MM.1S (cell line): Measurements from ENCODE around the gene SGSH.

Experiments
- DNase-seq: peaks from one replicate; pipeline ENCODE4 v3.0.0-alpha.2; 2015
- H2AFZ ChIP-seq: fragments of 300-600 bp; sonication (generic); 2 replicates; pipeline ENCODE4 v1.6.0; 2016; ENCODE audit warnings: antibody characterized with exemption, low read length
- H3F3A ChIP-seq: fragments of 300-600 bp; sonication (generic); 2 replicates; pipeline ENCODE4 v1.6.1; 2016; ENCODE audit warnings: mild to moderate bottlenecking, antibody characterized with exemption, low read length, moderate library complexity, mixed read lengths; ENCODE audit not compliant: insufficient read depth
- H3K27ac ChIP-seq: fragments of 300-600 bp; sonication (generic); 2 replicates; pipeline ENCODE4 v1.5.1; 2016; ENCODE audit warnings: mild to moderate bottlenecking, low read length
- H3K27me3 ChIP-seq: fragments of 300-600 bp; sonication (generic); replicated peaks from 2 replicates; pipeline ENCODE4 v1.6.0; 2016; ENCODE audit warnings: low read length; ENCODE audit not compliant: insufficient read depth
- H3K36me3 ChIP-seq: fragments of 300-600 bp; sonication (generic); replicated peaks from 2 replicates; pipeline ENCODE4 v1.6.1; 2016; ENCODE audit warnings: mild to moderate bottlenecking, low read length, mixed read lengths; ENCODE audit not compliant: insufficient read depth
- H3K4me1 ChIP-seq: fragments of 300-600 bp; sonication (generic); 2 replicates; pipeline ENCODE4 v1.6.1; 2016; ENCODE audit warnings: low read length, mixed read lengths
- H3K4me2 ChIP-seq: fragments of 300-600 bp; sonication (generic); 2 replicates; pipeline ENCODE4 v1.6.0; 2016; ENCODE audit warnings: low read depth, low read length
- H3K4me3 ChIP-seq: fragments of 300-600 bp; sonication (generic); 2 replicates; pipeline ENCODE4 v1.5.1; 2016; ENCODE audit warnings: low read length, mixed read lengths
- H3K79me2 ChIP-seq: fragments of 300-600 bp; sonication (generic); 2 replicates; pipeline ENCODE4 v1.6.1; 2016; ENCODE audit warnings: mixed run types, low read length, mixed read lengths
- H3K9ac ChIP-seq: fragments of 300-600 bp; sonication (generic); 2 replicates; pipeline ENCODE4 v1.6.1; 2016; ENCODE audit warnings: low read length, mixed read lengths
- H3K9me2 ChIP-seq: fragments of 300-600 bp; sonication (generic); replicated peaks from 2 replicates; pipeline ENCODE4 v1.6.1; 2016; ENCODE audit warnings: mild to moderate bottlenecking, low read length, mixed read lengths; ENCODE audit not compliant: insufficient read depth
- H3K9me3 ChIP-seq: fragments of 300-600 bp; sonication (generic); replicated peaks from 2 replicates; pipeline ENCODE4 v1.6.1; 2016; ENCODE audit warnings: mild to moderate bottlenecking, low read length, mixed read lengths; ENCODE audit not compliant: insufficient read depth
- H4K20me1 ChIP-seq: fragments of 300-600 bp; sonication (generic); 2 replicates; pipeline ENCODE4 v1.6.1; 2016; ENCODE audit warnings: mild to moderate bottlenecking, low read length, moderate library complexity, mixed read lengths; ENCODE audit not compliant: insufficient read depth
- EZH2 ChIP-seq: fragments of 300-600 bp; sonication (generic); optimal IDR thresholded peaks from 2 replicates; pipeline ENCODE3; 2017; ENCODE audit warnings: low read depth, mild to moderate bottlenecking, antibody characterized with exemption, low read length, mixed read lengths
- EZH2phosphoT487 ChIP-seq: fragments of 300-600 bp; sonication (generic); IDR thresholded peaks from 2 replicates; pipeline ENCODE4 v1.6.1; 2018; ENCODE audit warnings: antibody characterized with exemption, low read length
- TF ChIP-seq, protein P1 (sequence below): fragments of 300-600 bp; sonication (generic); IDR thresholded peaks from 2 replicates; pipeline ENCODE4 v1.5.1; 2016; ENCODE audit warnings: antibody characterized with exemption, low read length, mixed read lengths

SGSH gene

DNA sequence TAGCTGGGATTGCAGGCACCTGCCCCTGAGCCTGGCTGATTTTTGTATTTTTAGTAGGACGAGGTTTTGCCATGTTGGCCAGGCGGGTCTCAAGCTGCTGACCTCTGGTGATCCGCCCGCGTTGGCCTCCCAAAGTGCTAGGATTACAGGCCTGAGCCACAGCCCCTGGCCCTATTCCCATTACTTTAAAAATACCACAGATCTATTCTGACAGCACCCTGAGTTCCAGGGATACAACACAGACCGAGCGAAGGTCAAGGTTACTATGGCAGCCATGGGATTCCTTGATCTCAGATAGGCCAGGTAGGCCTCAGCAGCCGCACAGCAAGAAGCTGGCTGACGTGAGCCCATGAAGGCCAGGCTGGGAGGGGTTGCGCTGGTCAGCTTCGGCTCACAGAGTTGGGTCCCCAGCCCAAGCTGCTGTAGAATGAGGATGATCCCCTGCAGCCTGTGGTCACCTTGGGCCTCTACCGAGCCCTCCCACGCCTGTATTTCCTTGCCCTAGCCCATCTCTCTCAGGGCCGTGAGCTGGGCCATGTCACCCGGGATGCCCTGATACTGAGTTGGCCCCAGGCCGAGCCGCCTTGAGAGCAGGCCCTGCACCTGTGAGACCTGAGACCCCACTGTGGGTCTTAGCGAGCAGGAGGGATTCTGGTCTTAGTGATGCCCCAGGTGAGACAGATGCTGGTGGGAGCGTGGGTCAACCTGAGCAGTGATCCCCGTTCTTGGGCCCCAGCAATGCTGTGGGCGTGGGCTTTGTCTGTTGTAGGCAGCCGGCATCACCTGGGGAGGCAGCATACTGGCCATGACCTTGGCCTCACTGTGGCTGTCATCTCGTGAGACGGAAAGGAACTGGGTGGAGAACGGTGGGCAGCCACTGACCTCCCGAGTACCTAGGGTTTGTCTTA, 23.6 kb upstream of the SGSH start:
- Histone ChIP-seq H3K4me3 (no peak overlapping the region), H3K27me3 (no peaks in the 10 kb centered on the region), H3K79me2 (no peaks in the 10 kb centered on the region), H3K36me3 (no peaks in the 10 kb centered on the region), H3K4me1 (no peaks in the 10 kb centered on the region), H3K27ac (no peak overlapping the region), H3K9ac (no peak overlapping the region), H2AFZ (no peak overlapping the region), H3F3A (no peaks in the 10 kb centered on the region), H3K9me3 (no peaks in the 10 kb centered on the region), H3K9me2 (no peaks in the 10 kb centered on the region), H4K20me1 (no peaks in the 10 kb centered on the region), H3K4me2 (no peak overlapping the region)
- no peak for TF ChIP-seq EZH2phosphoT487
- DNase-seq, result no peak

DNA sequence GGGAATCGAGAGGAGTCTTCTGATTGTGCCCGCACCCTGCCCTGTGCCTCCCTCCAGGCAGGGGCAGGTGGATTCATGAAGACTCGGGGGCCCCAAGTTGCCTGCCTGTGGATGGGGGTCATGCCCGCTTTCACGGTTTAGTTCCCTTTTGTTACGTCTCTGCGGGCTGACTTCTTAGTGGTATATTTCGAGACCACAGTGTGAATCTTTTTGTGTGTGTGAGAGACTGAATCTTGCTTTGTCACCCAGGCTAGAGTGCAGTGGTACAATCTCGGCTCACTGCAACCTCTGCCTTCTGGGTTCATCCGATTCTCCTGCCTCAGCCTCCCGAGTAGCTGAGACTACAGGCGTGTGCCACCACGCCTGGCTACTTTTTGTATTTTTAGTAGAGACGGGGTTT, 22.4 kb upstream of the SGSH start:
- H3K9me3 ChIP-seq, result no peaks in the 10 kb centered on the region

DNA sequence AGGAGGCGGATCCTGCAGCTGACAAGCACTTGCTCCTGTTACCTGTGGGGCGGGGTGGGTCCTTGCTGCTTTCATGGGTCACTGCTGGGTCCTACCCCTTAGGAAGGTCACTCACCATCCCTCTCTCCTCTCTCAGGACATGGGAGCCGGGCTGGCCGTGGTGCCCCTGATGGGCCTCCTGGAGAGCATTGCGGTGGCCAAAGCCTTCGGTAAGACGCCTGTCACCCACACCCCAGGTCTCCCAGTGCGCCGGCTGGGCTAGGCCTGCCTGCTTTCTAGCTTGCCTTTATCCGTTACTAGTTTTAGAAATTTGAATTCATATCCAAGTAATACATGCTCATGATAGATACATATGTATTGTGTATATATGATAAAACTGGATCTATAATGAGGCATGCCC, 17.3 kb upstream of the SGSH start:
- H3K4me3 ChIP-seq, result no peak overlapping the region
- H2AFZ ChIP-seq, result no peak overlapping the region
- H3K4me1 ChIP-seq, result no peaks in the 10 kb centered on the region
- H3K4me2 ChIP-seq, result no peak overlapping the region
- no peaks in the 10 kb centered on the region for H3F3A ChIP-seq
- no peaks in the 10 kb centered on the region for H3K79me2 ChIP-seq
- no peak overlapping the region for H3K9ac ChIP-seq
- H3K27ac ChIP-seq, result no peak overlapping the region
- no peaks in the 10 kb centered on the region for H3K36me3 ChIP-seq
- H3K9me2 ChIP-seq, result no peaks in the 10 kb centered on the region
- H3K27me3 ChIP-seq, result no peaks in the 10 kb centered on the region
- TF ChIP-seq, protein P1, sequence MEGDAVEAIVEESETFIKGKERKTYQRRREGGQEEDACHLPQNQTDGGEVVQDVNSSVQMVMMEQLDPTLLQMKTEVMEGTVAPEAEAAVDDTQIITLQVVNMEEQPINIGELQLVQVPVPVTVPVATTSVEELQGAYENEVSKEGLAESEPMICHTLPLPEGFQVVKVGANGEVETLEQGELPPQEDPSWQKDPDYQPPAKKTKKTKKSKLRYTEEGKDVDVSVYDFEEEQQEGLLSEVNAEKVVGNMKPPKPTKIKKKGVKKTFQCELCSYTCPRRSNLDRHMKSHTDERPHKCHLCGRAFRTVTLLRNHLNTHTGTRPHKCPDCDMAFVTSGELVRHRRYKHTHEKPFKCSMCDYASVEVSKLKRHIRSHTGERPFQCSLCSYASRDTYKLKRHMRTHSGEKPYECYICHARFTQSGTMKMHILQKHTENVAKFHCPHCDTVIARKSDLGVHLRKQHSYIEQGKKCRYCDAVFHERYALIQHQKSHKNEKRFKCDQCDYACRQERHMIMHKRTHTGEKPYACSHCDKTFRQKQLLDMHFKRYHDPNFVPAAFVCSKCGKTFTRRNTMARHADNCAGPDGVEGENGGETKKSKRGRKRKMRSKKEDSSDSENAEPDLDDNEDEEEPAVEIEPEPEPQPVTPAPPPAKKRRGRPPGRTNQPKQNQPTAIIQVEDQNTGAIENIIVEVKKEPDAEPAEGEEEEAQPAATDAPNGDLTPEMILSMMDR, result no peak
- TF ChIP-seq EZH2phosphoT487, result no peak
- H3K9me3 ChIP-seq, result no peaks in the 10 kb centered on the region
- no peaks in the 10 kb centered on the region for H4K20me1 ChIP-seq
- no peak for DNase-seq

More for the DNA sequence above, 22.4 kb upstream of the SGSH start:
- Histone ChIP-seq H3K4me2 (no peak overlapping the region), H3K27ac (no peak overlapping the region), H4K20me1 (no peaks in the 10 kb centered on the region), H3K27me3 (no peaks in the 10 kb centered on the region), H3K9ac (no peak overlapping the region), H3K36me3 (no peaks in the 10 kb centered on the region), H3K4me3 (no peak overlapping the region), H2AFZ (no peak overlapping the region), H3K9me2 (no peaks in the 10 kb centered on the region), H3K4me1 (no peaks in the 10 kb centered on the region), H3F3A (no peaks in the 10 kb centered on the region), H3K79me2 (no peaks in the 10 kb centered on the region)
- no peak for DNase-seq
- TF ChIP-seq EZH2 (no peak), EZH2phosphoT487 (no peak)
- TF ChIP-seq, protein P1, result no peak

DNA sequence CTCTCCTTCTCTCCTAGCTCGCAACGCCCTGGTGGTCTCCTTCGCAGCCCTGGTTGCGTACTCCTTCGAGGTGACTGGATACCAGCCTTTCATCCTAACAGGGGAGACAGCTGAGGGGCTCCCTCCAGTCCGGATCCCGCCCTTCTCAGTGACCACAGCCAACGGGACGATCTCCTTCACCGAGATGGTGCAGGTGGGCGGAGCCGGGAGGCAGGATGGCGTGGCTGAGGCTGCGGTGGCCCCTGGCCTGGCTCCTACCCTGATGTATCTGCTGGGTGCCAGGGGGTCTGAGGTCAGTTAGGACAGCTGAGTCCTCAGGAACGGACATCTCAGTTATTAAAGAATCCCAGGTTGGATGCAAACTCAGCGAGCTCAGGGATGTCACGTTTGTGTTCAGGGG, 16.8 kb upstream of the SGSH start:
- Histone ChIP-seq H3K27me3 (no peaks in the 10 kb centered on the region), H3K36me3 (no peaks in the 10 kb centered on the region), H2AFZ (no peak overlapping the region), H3K9me3 (no peaks in the 10 kb centered on the region), H3K9me2 (no peaks in the 10 kb centered on the region), H3K4me3 (no peak overlapping the region), H3F3A (no peaks in the 10 kb centered on the region), H3K9ac (no peak overlapping the region), H3K27ac (no peak overlapping the region), H3K79me2 (no peaks in the 10 kb centered on the region), H4K20me1 (no peaks in the 10 kb centered on the region), H3K4me2 (no peak overlapping the region), H3K4me1 (no peaks in the 10 kb centered on the region)
- TF ChIP-seq EZH2phosphoT487 (no peak), EZH2 (no peak)
- TF ChIP-seq, protein P1, result no peak
- DNase-seq, result no peak
